HL-60 (cell line): ENCODE measurements around the gene KCNK16.

Experiments
- DNase-seq, 2 experiments: peaks; one replicate each; pipeline ENCODE4 v3.0.0-alpha.2; 2010 to 2020; ENCODE audit warnings: low read depth in 1 of 2, low spot score in 1 of 2
- H3K27ac ChIP-seq: fragments of 250-450 bp; sonication (Bioruptor Pico); replicated peaks from 2 replicates; pipeline ENCODE4 v1.5.1; 2020; ENCODE audit warnings: mild to moderate bottlenecking, moderate library complexity
- H3K27me3 ChIP-seq: fragments of 250-450 bp; sonication (Bioruptor Pico); 2 replicates; pipeline ENCODE4 v1.5.1; 2021; ENCODE audit warnings: mild to moderate bottlenecking, moderate library complexity; ENCODE audit not compliant: insufficient read depth, poor library complexity, severe bottlenecking
- H3K4me3 ChIP-seq: replicated peaks from 2 replicates; pipeline ENCODE4 v1.5.1; 2011; ENCODE audit warnings: mild to moderate bottlenecking, control low read depth, low read length; ENCODE audit not compliant: insufficient read depth
- CTCF ChIP-seq: IDR thresholded peaks from one replicate; pipeline ENCODE4 v1.5.1; 2011; ENCODE audit warnings: low read length, control low read depth, inconsistent platforms; ENCODE audit not compliant: insufficient read depth
- GABPA ChIP-seq: IDR thresholded peaks from 2 replicates; pipeline ENCODE4 v1.6.1; 2012; ENCODE audit warnings: low read depth
- POLR2AphosphoS5 ChIP-seq: IDR thresholded peaks from 2 replicates; pipeline ENCODE4 v1.6.1; 2012; ENCODE audit warnings: low read depth
- REST ChIP-seq: IDR thresholded peaks from 2 replicates; pipeline ENCODE4 v1.6.1; 2012; ENCODE audit warnings: low read depth; ENCODE audit not compliant: insufficient replicate concordance
- SPI1 ChIP-seq: IDR thresholded peaks from 2 replicates; pipeline ENCODE4 v1.6.1; 2012; ENCODE audit warnings: low read depth, mild to moderate bottlenecking, borderline replicate concordance

Gene KCNK16

GRCh38 chr6:39338397-39338796 is 15.9 kb upstream of the KCNK16 start:
- TF ChIP-seq POLR2AphosphoS5 (no peak), GABPA (no peak), REST (no peak), SPI1 (no peak), CTCF (no peak)
- Histone ChIP-seq H3K27me3 (no peaks in the 10 kb centered on the region), H3K4me3 (no peak overlapping the region), H3K27ac (no peak overlapping the region)
- no peak for DNase-seq

- TF ChIP-seq GABPA: no peak
- TF ChIP-seq CTCF: no peak
- TF ChIP-seq REST: no peak
- TF ChIP-seq SPI1: no peak
- no peak for TF ChIP-seq POLR2AphosphoS5
- peak in 1 of 2 experiments; percentile 48 for DNase-seq
- Histone ChIP-seq H3K27me3 (no peaks in the 10 kb centered on the region), H3K27ac (no peak overlapping the region), H3K4me3 (no peak overlapping the region)
Observed at GRCh38 chr6:39335780-39336545, 13.5 kb upstream of the KCNK16 start.

- H3K27me3 ChIP-seq: no peaks in the 10 kb centered on the region
- no peak overlapping the region for H3K27ac ChIP-seq
- TF ChIP-seq REST (no peak), POLR2AphosphoS5 (no peak), CTCF (no peak), SPI1 (no peak), GABPA (no peak)
- H3K4me3 ChIP-seq: no peak overlapping the region
- no peak for DNase-seq
Observed at GRCh38 chr6:39333644-39334438, 11.3 kb upstream of the KCNK16 start.
